Pancreas (tissue), 10 donors: ENCODE measurements around the gene INHBE. TPM values are rescaled to one million over a fixed set of nuclear protein-coding genes. Genes with fewer than 3 reads are reported as not detected.

Source experiments
- ATAC-seq, 4 donors: fragments of 200-7000 bp; cut with Tn5 transposase; one replicate each; pipeline versions ENCODE4 v1.8.0 to v1.9.1; 2020; ENCODE audit warnings: mild to moderate bottlenecking in 4 of 4, moderate library complexity in 4 of 4
- DNase-seq, 6 donors: peaks; one replicate each; pipeline ENCODE4 v3.0.0-alpha.2; 2020
- FAIRE-seq: peaks from 2 replicates; lab custom pipeline; 2012; peaks lifted over from hg19 to GRCh38; lab: Jason Lieb, UNC
- H3K27ac ChIP-seq, 4 donors: fragments of 200-600 bp; sonication (generic); 1 replicate in 3 of 4; 2 replicates in 1 of 4; pipeline versions ENCODE4 v1.5.0 to v1.8.0; 2020
- H3K27me3 ChIP-seq, 4 donors: fragments of 200-600 bp; one replicate each; pipeline ENCODE4 v1.8.0; 2021
- H3K36me3 ChIP-seq, 3 donors: fragments of 200-600 bp; sonication (generic) in 1 of 3; one replicate each; pipeline versions ENCODE4 v1.5.0 to v1.8.0; 2020 to 2021
- H3K4me1 ChIP-seq, 3 donors: fragments of 200-600 bp; one replicate each; pipeline ENCODE4 v1.8.0; 2021
- H3K4me3 ChIP-seq, 4 donors: fragments of 200-600 bp; sonication (generic) in 2 of 4; one replicate each; pipeline versions ENCODE4 v1.5.0 to v1.8.0; 2020 to 2021
- H3K9me3 ChIP-seq, 4 donors: fragments of 200-600 bp; one replicate each; pipeline ENCODE4 v1.8.0; 2021
- WGBS, 2 donors: extraction: QIAGEN DNeasy Blood & Tissue Kit; methylation state at CpG; one replicate each; pipeline ENCODE4 v1.1.7; 2013; 5-methylcytosine and 5-hydroxymethylcytosine counted together
- intact Hi-C, 3 donors: fragments of 100-400 bp; cut with DNase I; formaldehyde crosslinking; loops; one replicate each; pipeline versions ENCODE4 v1.11.1 to v1.14.2; 2022
- polyA plus RNA-seq, 2 donors: library from polyadenylated mRNA; stranded (reverse); fragments of 200-250 nt; gene quantifications; one replicate each; pipeline ENCODE4 v1.2.3, GENCODE V29; 2013
- total RNA-seq, 6 donors: library from RNA; stranded (reverse); fragmentation: NEBNext Ultra II Directional in 4 of 6; extraction: Animal tissue kit (Norgen Biotek cat#: 25700) in 4 of 6; gene quantifications; one replicate each; pipeline versions ENCODE4 v1.2.1 to v1.2.4, GENCODE V29; 2021 to 2023
- TF ChIP-seq, protein P1 (sequence below), 4 donors: fragments of 200-600 bp; sonication (generic) in 3 of 4; IDR thresholded peaks; one replicate each; pipeline versions ENCODE4 v1.5.0 to v1.8.0; 2021; ENCODE audit warnings: antibody characterized with exemption in 4 of 4
- donor health status: healthy with polysubstance abuse.
- donor health status: DM: no; HTN: no; CAD: no; lungs with moderate emphysema.
- donor health status: DM: no; HTN: no; CAD: no.
- donor health status: control.
- donor health status: control.
- donor health status: Bipolar disorder and iron deficiency.
- donor health status: DM: yes; HTN: yes; CAD: no.
- donor health status: DM: no; HTN: no; CAD: no.
- donor health status: DM: no; HTN: no; CAD: no.
- donor health status: DM: yes; HTN: yes; CAD: no.

The INHBE gene
- total and polyA plus RNA-seq, 8 donors = 0.05 to 17.8 (median 0.24) TPM; not detected in 5

DNA sequence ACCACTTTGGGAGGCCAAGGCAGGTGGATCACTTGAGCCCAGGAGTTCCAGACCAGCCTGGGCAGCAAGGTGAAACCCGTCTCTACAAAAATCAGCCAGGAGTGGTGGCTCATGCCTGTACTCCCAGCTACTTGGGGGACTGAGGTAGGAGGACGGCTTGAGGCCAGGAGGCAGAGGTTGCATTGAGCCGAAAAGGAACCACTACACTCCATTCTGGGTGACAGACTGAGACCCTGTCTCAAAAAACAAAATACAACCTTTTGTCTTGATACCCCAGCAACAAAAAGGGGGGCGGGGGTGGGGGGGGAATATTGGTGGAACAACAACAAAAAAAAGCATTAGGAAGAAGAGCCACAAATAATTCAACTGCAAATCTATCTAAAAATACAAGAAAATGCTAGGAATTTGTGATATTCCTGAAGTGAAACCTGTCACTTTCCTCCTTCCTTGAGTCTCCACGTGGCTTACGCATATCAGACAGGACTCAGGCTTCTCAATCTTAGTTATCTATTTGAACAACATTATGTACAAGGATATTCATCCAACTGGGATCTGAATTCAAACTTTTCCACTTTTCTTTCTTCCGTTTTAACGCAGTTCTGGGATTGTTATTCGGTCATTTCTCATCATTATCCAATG lies 25.5 kb upstream of the INHBE start:
- peak overlapping the region; percentile 28 to 68 (median 54) for H3K4me3 ChIP-seq
- 28 to 29% methylated on average over 9 of the region's 9 CpGs for WGBS, 2 donors
- no peak for DNase-seq

DNA sequence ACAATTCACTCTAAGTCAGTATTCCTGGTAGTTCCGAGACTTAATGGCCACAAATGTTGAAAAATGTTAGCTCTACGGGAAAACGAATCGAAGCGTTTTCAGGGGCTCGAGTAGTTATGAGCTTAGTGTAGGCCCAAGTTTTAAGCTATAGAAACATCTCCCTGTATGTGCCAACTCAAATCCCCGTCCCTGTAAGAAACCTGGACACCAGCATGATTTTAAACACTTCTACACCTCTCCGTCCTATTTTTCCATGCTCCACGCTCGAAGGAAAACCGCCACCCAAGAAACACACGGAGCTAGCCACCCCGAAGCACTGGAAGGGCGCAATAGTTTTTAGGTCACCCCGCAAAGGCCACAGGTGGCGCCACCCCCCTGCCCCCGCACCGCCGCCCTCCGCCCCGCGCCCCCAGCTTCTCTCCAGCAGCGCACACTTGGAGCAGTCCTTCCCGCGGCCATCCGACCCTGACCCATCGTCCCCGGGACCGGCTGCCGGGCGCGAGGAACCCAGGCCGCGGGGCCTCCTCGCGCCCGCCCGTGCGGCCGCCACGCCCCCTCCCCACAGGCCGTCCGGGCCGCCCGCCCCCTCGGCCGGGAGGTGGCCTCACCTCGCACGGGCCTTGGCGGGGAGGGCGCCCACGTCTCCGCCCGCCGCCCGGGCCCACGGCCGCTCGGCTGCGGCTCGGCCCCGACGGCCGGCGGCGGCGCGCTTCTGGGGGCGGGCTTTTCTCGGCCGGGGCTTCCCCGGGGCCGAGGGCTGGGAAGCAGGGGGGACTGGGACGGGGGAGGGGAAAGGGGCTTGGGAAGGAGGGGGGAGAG lies 24.8 kb upstream of the INHBE start:
- FAIRE-seq = no peak
- peak; percentile 67 to 74 (median 70) for ATAC-seq
- H3K4me3 ChIP-seq = peak overlapping the region; percentile 28 to 68 (median 54)
- H3K27me3 ChIP-seq = no peaks in the 10 kb centered on the region
- intact Hi-C loops = no loop called here
- H3K9me3 ChIP-seq = no peaks in the 10 kb centered on the region
- peaks cover 0 to 7% (median 6%) of the 10 kb centered on the region in 3 donors for H3K4me1 ChIP-seq
- WGBS, 2 donors = 0 to 1% methylated on average over 41 to 74 of the region's 74 CpGs
- H3K36me3 ChIP-seq = no peaks in the 10 kb centered on the region
- DNase-seq = peak in 4 of 6 donors; percentile 55 to 77 (median 69)
- peak overlapping the region; percentile 67 to 96 (median 87) for H3K27ac ChIP-seq
- TF ChIP-seq, protein P1, sequence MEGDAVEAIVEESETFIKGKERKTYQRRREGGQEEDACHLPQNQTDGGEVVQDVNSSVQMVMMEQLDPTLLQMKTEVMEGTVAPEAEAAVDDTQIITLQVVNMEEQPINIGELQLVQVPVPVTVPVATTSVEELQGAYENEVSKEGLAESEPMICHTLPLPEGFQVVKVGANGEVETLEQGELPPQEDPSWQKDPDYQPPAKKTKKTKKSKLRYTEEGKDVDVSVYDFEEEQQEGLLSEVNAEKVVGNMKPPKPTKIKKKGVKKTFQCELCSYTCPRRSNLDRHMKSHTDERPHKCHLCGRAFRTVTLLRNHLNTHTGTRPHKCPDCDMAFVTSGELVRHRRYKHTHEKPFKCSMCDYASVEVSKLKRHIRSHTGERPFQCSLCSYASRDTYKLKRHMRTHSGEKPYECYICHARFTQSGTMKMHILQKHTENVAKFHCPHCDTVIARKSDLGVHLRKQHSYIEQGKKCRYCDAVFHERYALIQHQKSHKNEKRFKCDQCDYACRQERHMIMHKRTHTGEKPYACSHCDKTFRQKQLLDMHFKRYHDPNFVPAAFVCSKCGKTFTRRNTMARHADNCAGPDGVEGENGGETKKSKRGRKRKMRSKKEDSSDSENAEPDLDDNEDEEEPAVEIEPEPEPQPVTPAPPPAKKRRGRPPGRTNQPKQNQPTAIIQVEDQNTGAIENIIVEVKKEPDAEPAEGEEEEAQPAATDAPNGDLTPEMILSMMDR (IDR thresholded peaks at IDR 0.05) = no peak

More for the DNA sequence above, 25.5 kb upstream of the INHBE start:
- no peaks in the 10 kb centered on the region for H3K27me3 ChIP-seq
- H3K36me3 ChIP-seq = no peaks in the 10 kb centered on the region
- H3K4me1 ChIP-seq = peaks cover 0 to 7% (median 6%) of the 10 kb centered on the region in 3 donors
- no peak for FAIRE-seq
- peak overlapping the region; percentile 67 to 96 (median 87) for H3K27ac ChIP-seq
- ATAC-seq = no peak
- no peaks in the 10 kb centered on the region for H3K9me3 ChIP-seq
- TF ChIP-seq, protein P1 (IDR thresholded peaks at IDR 0.05) = no peak
- intact Hi-C loops = no loop called here

DNA sequence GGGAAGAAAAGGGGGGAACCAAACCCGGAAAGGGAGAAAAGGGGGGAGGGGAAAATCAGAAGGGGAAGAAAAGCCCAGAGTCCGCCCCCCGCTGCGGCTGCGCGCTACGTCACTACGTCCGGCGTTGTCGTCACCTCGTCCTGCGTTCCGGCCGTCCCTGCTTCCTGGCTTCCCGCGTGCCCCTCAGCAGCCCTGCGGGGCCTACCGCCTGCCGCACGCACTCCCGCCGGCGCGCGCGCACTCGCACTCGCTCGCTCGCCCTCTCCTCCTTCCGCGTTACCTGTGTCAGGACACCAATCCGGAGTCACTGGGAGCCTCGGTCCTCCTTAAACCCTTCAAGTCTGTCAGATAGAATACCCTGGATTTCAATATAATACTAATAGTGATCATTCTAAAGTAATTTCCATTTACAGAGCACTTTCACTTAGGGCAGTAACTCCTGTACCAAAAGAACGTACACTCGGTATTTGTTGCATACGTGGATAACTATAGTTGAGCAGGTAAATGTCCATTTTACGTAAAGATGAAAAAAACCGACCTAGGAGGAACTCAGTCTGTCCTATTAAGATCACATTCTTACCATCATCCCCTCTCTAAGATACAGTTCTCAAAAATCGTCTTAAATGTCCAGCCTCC lies 24.1 kb upstream of the INHBE start, which contains the start of gene R3HDM2:
Gene R3HDM2 (minus strand): TSS at position 113 of the 636 bp plus-strand sequence. CDS start 120,615 bp downstream, outside the sequence.
- no peak for FAIRE-seq
- intact Hi-C loops = no loop called here

DNA sequence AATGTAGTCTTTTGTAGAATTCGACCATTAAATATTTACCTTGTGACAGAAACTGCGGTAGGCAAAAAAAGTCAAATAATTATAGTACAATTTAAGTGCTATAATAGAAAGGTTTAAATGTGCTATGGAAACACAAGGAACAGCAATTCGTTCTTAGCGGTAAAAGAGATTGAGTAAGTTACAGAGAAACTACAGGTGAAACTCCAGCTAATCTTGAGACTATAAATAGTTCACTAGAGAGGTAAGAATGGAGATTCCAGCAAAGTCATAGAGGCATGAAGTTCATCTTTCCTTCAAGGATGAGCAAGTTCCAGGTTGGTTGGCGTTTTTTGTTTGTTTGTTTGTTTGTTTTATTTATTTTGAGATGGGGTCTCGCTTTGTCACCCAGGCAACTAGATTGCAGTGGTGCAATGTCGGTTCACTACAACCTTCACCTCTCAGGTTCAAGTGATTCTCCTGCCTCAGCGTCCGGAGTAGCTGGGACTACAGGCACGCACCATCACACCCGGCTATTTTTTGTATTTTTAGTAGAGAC lies 23.4 kb upstream of the INHBE start:
- no peak for ATAC-seq
- Histone ChIP-seq H3K27ac (peak overlapping the region; percentile 67 to 96 (median 87)), H3K9me3 (no peaks in the 10 kb centered on the region), H3K36me3 (no peaks in the 10 kb centered on the region), H3K4me3 (peak overlapping the region in 3 of 4 donors; percentile 8 to 68 (median 52)), H3K27me3 (no peaks in the 10 kb centered on the region), H3K4me1 (peaks cover 0 to 7% (median 6%) of the 10 kb centered on the region in 3 donors)
- FAIRE-seq = no peak
- 49 to 51% methylated on average over 11 of the region's 11 CpGs for WGBS, 2 donors
- DNase-seq = no peak
- TF ChIP-seq, protein P1 (IDR thresholded peaks at IDR 0.05) = no peak
- intact Hi-C loops = no loop called here

More for the DNA sequence above, 24.1 kb upstream of the INHBE start, which contains the start of gene R3HDM2:
- H3K4me3 ChIP-seq = peak within 1 kb of the TSS; percentile 28 to 68 (median 54)
- no peaks in the 10 kb centered on the region for H3K27me3 ChIP-seq
- TF ChIP-seq, protein P1 (IDR thresholded peaks at IDR 0.05) = no peak
- no peaks in the 10 kb centered on the region for H3K36me3 ChIP-seq
- H3K27ac ChIP-seq = peak within 1 kb of the TSS; percentile 67 to 96 (median 87)
- DNase-seq (peak; percentile 96 to 99 (median 96)), ATAC-seq (peak; percentile 97 to 99 (median 98))
- WGBS, 2 donors = 1% methylated on average over 34 to 41 of the region's 41 CpGs
- no peaks in the 10 kb centered on the region for H3K9me3 ChIP-seq
- peaks cover 0 to 7% (median 6%) of the 10 kb centered on the region in 3 donors for H3K4me1 ChIP-seq
